ENCODE results near the gene MYH10.

Gene MYH10

GRCh38 chr17:8649157-8650118 is 18.9 kb upstream of the MYH10 start:
- DNase-seq (ENCODE audit: low spot score): no peak

GRCh38 chr17:8647956-8648355 is 17.4 kb upstream of the MYH10 start:
- DNase-seq (ENCODE audit: low spot score): no peak

DNA sequence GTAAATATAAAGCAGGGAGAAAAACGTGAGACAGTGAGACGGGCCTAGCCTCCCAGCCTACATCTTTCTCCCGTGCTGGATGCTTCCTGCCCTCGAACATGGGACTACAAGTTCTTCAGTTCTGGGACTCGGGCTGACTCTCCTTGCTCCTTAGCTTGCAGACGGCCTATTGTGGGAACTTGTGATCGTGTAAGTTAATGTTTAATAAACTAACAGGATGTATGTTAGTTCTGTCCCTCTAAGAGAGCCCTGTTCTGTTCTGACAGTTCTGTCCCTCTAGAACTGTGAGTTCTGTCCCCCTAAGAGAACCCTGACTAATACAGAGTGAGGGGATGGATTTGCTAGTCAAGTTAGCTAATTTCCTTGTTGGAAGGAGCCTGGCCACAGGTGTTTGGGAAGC is 16.7 kb upstream of the MYH10 start:
- DNase-seq (ENCODE audit: low spot score): no peak

DNA sequence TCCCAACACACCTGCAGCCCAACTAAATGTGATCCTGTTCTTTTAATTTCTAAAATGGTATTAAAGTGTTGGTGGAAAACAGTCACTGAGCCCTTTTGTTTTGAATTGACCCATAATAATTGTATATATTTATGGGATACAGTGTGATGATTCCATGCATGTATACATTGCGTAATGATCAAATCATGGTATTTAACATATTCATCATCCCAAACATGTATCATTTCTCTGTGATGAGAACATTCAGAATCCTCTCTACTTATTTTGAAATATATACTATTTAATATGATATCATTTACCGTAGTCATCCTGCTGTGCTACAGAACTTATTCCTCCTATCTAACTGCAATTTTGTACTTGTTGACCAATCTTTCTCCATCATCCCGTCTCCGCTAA is 14.0 kb upstream of the MYH10 start:
- no peak for DNase-seq (ENCODE audit: low spot score)

DNA sequence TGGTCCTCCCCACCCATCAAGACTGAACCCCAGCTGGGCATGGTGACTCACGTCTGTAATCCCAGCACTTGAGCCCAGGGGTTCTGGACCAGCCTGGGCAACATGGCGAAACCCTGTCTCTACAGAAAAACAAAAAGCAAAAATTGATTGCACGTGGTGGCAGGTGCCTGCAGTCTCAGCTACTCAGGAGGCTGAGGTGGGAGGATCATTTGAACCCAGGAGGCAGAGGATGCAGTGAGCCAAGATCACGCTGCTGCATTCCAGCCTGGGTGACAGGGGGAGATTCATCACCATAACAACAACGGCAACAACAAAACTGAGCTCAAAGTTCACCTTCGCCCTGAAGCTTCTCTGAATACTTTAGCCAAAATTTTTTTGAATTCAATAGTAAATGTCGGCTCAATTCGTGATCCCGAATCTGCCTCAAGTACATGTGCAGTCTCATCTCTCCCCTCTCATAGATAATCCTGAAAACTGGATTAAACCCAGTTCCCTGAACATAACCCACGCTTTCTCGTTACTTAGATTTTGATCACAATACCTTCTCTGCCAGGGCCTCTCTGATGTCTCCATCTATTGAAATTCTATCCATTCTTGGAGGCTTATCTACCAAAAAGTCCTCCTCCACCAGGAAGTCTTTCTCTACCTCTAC is 13.5 kb upstream of the MYH10 start:
- DNase-seq (ENCODE audit: low spot score): no peak

- DNase-seq (ENCODE audit: low spot score): no peak
Observed at GRCh38 chr17:8639709-8640108, 9.2 kb upstream of the MYH10 start.

GRCh38 chr17:8632061-8632460 is 1.5 kb upstream of the MYH10 start:
- DNase-seq (ENCODE audit: low spot score): no peak

- DNase-seq (ENCODE audit: low spot score): no peak
Observed at GRCh38 chr17:8631554-8631877, 991 bp upstream of the MYH10 start.

- peak; percentile 94 for DNase-seq (ENCODE audit: low spot score)
Observed at GRCh38 chr17:8630802-8631553, 453 bp upstream of the MYH10 start.

GRCh38 chr17:8629371-8630226 is 926 bp downstream of the MYH10 start:
- DNase-seq (ENCODE audit: low spot score): peak; percentile 42

DNA sequence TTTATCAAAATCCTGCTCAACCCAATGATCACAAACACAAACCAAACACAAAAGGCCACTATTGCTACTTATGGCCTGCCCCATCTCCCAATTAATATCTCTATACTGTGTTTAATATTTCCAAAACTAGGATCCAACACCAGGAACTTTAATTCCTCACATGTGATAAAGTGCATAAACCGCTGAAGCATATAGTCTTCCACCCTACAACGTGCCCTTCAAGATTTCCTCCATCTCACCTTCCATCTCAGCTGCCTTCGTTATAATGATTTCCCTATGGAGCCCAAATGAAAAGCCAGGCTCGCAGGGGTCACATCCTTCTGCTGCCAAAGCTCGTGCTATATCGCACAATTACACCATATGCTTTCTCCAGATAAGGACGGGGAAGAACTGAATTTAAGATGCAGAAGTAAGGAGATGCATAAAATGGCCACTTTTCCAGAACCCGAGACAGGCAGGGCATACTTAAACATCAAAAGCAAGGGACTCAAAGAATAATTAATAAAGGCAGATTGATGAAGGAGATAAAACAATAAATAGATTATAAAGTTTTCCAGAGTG is 1.8 kb downstream of the MYH10 start:
- peak; percentile 53 for DNase-seq (ENCODE audit: low spot score)

GRCh38 chr17:8628172-8628571 is 2.4 kb downstream of the MYH10 start:
- DNase-seq (ENCODE audit: low spot score): peak; percentile 17

DNA sequence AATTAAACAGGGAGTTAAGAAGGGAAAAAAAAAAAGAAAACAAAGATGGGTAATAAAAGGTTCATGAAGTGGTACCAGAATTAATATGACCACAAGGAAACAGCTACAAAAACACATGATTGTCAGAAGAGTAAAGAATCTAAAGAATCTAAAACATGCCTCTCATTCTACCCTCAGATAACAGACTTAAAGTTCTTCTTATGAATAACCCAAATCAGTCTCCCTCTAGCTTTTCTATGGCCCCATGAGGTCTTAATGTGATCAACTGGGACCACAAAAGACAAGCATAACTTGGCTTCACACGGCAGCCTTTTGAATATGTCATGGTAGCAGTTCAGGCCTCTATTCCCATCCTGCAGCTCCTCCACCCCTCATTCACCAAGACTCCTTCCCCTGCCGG is 6.9 kb downstream of the MYH10 start:
- no peak for DNase-seq (ENCODE audit: low spot score)

DNA sequence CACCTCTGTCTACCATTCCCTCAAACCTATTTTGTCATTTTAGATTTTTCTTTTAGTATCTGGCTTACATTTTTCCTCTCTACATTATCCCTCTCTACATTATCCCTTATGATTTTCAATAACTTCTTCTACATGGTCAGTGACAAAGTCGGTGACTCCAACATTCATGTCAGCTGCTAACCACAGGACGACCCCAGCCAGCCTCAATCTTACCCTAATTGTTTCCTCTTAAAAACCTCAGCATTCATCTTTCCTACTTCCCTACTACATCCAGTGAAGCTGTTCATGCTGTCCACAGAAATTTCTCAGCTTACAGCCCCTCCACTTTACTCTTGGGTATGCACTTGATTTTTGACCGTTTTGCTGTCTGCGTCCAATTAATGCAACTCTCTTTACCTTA is 8.3 kb downstream of the MYH10 start:
- no peak for DNase-seq (ENCODE audit: low spot score)

GRCh38 chr17:8621585-8621984 is 8.9 kb downstream of the MYH10 start:
- no peak for DNase-seq (ENCODE audit: low spot score)

DNA sequence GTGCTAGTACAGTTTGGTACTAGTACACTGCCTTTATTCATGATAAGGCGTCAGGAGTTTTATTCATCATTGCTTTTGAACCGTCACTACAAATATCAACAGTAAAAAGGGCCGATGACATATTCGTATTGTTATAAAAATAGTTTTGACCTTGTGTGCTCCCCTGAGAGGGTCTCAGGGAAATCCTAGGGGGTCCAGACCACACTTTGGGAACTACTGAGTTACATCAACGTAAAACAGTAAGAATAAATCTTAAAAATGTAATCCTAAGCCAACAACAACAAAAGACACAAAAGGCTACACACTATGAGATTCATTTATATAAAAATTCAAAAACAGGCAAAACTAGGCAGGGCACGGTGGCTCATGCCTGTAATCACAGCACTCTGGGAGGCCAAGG is 11.2 kb downstream of the MYH10 start:
- no peak for DNase-seq (ENCODE audit: low spot score)

GRCh38 chr17:8618825-8619224 is 11.7 kb downstream of the MYH10 start:
- DNase-seq (ENCODE audit: low spot score): no peak

DNA sequence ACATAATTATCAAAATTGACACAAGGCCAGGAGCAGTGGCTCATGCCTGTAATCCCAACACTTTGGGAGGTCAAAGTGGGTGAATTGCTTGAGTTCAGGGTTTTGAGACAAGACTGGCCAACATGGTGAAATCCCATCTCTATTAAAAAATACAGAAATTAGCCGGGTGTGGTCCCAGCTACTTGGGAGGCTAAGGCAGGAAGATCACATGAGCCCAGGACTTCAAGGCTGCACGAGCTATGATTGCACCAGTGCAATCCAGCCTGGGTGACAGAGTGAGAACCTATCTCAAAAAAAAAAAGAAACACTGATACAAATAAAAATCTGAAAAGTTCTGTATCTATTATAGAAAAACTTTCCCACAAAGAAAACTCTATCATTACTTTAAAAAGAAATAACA is 15.5 kb downstream of the MYH10 start:
- no peak for DNase-seq (ENCODE audit: low spot score)

DNA sequence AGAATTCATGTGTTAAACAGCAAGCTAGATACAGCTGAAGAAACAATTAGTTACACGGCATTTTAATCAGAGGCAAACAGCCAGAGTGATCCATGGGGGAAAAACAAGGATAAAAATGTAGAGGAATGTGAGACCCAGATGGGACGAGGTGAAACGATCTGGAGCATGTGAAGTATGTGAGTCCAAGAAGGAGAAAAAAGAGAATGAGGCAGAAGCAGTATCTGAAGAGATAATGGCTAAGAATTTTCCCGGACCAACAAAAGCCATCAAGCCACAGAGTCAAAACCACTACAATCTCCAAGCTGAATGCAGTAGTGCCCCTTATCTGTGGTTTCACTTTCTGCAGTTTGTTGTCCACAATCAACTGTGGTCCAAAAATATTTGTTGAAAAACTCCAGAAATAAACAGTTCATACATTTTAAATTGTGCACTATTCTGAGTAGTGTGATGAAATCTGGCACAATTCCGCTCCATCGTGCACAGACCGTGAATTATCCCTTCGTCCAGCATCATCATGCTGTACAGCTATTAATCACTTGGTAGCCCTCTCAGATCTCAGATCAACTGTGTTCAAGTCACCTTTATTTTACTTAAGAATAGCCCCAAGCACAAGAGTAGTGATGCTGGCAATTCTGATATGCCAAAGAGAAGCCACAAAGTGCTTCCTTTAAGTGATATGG is 18.8 kb downstream of the MYH10 start:
- DNase-seq (ENCODE audit: low spot score): no peak

DNA sequence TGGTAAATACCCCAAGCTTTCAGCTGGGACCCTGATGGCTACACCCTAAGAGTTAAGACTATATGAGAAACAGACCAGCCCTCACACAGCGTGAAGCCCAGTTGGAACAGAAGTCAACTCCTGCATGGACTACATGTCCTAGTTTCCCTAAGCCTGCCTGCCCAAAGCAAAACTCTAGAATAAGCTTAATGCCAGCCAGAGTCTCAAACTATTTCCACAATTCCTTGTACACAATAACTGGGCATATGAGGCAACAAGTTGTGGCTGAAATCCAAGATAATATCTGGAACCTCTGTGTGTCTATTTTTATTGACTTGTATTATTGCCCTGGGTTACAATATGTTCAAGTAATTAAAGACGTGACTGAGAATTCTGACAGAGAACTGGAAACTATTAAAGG is 19.4 kb downstream of the MYH10 start:
- no peak for DNase-seq (ENCODE audit: low spot score)

DNA sequence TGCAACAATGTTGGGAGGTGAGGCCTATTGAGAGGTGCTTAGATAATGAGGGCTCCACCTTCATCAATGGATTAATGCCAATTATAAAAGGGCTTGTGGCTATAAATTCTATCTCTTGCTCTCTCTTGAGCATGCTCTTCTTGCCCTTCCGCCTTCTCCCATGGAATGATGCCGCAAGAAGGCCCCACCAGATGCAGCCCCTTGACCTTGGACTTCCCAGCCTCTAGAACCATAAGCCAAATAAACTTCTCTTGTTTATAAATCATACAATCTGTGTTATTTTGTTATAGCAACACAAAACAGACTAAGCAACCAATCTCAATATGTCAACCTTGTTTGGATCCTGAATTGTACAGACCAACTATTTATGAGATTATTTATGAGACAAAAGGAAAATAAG is 20.0 kb downstream of the MYH10 start:
- no peak for DNase-seq (ENCODE audit: low spot score)
